RPMI7951 (cell line): Measurements from ENCODE around the gene OR10T2. TPM values are rescaled to one million over a fixed set of nuclear protein-coding genes. Genes with fewer than 3 reads are reported as not detected.
"Not testable (repeated sequence)": the region's sequence is repeated elsewhere in the genome, so short reads cannot be mapped to it uniquely, and the experiment has no call there.

Source experiments
- DNase-seq: peaks from one replicate; pipeline ENCODE4 v3.0.0-alpha.2; 2012; ENCODE audit warnings: low read depth
- total RNA-seq: library from RNA; depleted of rRNA; stranded (reverse); fragments of >200 nt; shearing (Covaris generic); gene quantifications from 2 replicates; pipeline ENCODE4 v1.2.3, GENCODE V29; 2014; rRNA removed

OR10T2 gene, protein sequence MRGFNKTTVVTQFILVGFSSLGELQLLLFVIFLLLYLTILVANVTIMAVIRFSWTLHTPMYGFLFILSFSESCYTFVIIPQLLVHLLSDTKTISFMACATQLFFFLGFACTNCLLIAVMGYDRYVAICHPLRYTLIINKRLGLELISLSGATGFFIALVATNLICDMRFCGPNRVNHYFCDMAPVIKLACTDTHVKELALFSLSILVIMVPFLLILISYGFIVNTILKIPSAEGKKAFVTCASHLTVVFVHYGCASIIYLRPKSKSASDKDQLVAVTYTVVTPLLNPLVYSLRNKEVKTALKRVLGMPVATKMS
- total RNA-seq = not detected in 2 replicates

DNA sequence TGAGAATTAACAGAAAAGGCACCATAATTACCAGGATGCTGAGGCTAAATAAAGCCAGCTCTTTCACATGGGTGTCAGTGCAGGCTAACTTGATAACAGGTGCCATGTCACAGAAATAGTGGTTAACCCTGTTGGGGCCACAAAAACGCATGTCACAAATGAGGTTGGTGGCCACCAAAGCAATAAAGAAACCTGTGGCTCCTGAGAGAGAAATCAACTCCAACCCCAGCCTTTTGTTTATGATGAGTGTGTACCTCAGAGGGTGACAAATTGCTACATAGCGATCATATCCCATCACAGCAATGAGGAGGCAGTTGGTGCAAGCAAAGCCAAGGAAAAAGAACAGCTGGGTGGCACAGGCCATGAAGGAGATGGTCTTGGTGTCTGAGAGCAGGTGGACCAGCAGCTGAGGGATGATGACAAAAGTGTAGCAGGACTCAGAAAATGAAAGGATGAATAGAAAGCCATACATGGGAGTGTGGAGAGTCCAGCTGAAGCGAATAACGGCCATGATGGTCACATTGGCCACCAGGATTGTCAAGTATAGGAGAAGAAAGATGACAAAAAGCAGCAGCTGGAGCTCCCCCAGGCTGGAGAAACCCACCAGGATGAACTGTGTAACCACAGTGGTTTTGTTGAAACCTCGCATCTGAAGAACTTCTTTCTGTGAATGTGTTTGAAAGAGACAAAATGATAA lies at the start of gene OR10T2:
TSS of gene OR10T2 (minus strand) at position 649 of the 697 bp plus-strand sequence. CDS start at position 649, 0 bp downstream.
- no peak for DNase-seq

DNA sequence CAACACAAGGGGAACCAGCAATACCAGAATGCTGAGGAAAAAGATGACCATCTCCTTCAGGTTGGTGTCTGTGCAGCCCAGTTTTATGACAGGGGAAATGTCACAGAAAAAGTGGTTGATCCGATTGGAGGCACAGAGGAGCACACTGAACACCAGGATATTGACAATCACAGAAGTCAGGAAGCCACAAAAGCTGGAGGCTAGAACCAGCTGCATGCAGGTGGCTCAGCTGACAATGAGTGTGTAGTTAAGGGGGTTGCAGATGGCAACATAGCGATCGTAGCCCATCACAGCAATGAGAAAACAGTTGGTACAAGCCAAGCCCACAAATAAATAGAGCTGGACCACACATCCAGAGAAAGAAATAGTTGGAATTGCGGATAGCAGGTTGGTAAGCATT lies 46.1 kb upstream of the OR10T2 start:
- DNase-seq = no peak

DNA sequence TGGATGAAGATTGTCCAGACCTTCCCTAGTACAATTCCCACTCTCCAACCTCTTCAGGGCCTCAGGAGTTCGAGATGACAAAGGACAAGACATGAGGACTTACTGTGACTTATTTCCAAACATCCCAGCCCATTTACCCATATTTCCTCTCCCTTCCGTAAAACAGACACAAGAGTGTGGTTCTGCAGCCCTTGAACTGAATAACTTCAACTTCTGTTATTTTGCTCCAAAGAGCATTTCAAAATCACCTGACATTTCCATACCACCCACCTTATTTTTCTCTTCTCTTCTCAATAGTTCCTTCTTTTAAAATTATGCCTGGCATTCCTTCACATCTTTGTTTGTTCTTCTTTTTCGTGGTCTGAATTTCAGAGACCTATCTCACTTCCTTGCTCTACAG lies 35.5 kb upstream of the OR10T2 start:
- DNase-seq = no peak

DNA sequence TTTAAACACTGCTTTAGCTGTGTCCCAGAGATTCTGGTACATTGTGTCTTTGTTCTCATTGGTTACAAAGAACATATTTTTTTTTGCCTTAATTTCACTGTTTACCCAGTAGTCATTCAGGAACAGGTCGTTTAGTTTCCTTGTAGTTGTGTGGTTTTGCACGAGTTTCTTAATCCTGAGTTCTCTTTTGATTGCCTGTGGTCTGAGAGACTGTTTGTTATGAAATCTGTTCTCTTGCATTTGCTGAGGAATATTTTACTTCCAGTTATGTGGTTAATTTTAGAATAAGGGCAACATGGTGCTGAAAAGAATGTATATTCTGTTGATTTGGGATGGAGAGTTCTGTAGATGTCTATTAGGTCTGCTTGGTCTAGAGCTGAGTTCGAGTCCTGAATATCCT lies 30.9 kb upstream of the OR10T2 start:
- not testable (repeated sequence) for DNase-seq

DNA sequence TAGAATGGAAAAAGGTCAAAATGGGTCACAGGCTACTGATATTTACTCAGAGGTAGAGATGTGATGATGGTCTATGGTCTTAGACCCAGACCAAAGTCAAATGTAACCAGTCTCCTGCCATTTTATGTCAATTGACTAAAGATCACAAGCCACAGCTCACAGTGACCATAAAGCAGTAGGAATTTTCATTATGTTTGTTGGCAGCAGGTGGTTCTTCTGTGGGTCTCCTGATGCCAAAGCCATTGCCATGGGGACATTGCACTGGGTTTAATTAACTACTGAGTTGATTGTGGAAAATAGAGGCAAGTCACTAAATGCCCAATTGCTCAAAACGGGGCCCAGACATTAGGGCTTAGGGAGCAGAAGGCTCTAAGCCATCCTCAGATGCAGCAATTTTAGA lies 26.9 kb upstream of the OR10T2 start, which contains the start of gene OR10K2:
TSS of gene OR10K2 (minus strand) at position 101 of the 400 bp plus-strand sequence. CDS start 5,371 bp downstream, outside the sequence.
- DNase-seq = no peak

DNA sequence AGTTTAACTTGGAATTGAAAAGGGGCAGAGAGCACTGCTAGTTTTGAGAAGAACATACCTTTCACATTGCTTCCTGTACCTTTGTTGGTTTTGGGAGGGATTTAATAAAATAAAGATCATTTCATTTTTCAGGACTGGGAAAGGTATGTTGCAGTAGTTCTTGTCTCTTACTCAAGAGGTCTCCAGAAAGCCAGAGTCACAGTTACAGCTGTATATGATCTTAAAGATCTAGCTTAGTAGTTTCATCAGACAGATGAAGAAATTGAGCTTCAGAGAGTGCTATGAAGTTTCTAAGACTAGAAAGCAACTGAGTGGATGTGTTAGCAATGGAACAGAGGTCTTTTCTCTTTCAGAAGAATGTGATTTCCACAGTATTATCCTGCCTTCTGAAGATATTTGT lies 25.8 kb upstream of the OR10T2 start:
- DNase-seq = no peak

DNA sequence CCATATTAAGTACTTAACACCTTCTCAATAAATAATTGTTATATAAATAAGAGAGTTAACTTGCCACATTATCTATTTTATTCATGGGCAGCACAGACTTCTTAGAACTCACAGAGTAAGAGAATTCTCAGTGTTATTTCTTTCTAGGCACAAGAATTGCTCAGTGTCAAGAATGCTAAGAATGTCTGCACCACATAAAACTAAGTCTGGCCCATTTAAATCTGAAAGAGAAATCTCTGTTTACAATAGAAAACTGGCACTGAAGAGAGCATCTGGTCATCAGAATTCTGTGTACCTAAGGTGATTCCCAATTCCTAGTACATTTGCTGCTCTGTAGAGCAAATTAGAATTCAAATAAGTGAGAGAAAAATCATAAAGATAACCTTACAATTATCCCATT lies 22.9 kb upstream of the OR10T2 start:
- DNase-seq = no peak

DNA sequence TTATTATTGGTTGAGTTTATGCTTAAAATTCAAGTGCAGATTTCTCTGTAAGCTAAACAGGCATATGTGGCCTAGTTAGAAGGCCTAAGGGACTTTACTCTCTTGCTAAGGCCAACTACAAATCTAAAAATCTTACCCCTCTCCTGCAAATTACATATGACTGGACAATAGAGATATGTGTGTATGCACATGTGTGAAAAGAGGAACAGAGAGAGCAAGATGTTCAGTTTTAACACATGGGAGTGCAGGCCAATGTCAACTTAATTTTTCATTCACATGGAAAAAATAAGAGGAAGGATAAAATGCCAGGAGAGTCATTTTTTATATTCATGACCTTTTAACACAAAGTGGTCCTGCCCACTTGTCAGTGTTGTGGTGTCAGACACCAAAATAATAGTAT lies 18.3 kb upstream of the OR10T2 start:
- no peak for DNase-seq

DNA sequence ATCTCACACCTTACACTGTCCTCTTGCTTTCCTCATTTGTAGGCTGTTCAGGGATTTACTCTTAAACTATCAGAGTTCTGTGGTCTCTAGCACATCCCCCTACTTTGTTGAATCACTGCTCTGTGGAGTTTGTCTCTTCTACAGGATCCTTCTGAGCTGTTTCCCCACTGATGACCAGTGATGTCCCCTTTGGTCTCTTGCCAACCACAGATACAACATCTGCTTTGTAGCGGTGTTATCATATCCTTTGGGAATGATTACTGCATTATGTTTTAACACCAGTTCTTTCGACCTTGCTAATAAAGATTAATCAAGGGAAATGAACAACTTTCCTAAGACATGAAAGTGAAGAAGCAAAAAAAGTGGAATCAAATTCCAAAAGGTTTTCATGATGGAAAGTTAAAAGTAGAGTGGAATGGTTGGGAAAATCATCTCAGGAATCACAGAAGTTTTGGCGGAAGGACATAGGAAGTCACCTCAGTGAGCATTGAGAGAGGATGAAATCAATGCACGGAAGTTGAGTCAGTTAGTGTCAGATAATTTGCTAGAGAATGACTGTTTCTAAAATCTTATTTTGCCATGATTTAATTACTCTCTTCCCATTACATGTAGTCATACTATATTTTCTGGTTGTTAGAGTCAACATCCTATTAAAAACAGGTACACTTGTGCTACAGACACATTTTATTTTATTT lies 15.5 kb upstream of the OR10T2 start:
- no peak for DNase-seq

DNA sequence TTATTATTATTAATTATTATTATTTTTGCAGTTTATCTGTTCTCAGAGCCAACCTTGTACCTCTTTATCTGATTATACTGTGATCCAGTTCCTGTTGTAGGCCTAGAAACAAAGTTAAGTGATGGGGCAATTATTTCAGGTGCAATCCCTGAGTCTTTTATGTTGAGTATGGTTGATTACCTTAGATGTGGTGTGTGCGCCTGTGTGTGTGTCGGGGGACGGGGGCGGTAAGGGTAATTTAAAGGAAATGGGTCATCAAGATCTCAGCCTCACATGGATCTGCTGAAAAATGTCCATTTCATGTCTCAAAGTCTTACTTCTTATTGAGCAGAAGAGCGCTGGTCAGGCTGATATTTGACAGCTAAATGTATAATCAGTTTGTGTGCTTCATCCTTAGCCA lies 7.8 kb upstream of the OR10T2 start:
- no peak for DNase-seq

DNA sequence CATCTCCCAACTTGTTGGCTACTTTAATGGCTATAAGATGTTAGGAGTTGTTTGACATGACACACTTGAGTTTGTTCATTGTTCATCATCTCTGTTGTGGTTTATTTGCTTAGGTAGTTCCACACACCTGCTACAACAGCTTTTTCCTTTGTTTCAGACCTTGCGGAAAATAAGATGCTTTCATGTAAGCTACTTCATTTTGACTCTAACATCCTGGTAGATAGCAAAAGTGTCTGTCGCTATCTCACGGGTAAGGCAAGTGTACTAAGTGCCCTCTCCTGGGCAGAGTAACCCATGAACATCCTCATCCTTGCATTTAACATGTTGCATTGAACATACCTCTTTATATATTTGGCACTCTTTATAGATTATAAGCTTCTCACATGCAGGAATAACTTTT lies 1.6 kb upstream of the OR10T2 start:
- DNase-seq = no peak

DNA sequence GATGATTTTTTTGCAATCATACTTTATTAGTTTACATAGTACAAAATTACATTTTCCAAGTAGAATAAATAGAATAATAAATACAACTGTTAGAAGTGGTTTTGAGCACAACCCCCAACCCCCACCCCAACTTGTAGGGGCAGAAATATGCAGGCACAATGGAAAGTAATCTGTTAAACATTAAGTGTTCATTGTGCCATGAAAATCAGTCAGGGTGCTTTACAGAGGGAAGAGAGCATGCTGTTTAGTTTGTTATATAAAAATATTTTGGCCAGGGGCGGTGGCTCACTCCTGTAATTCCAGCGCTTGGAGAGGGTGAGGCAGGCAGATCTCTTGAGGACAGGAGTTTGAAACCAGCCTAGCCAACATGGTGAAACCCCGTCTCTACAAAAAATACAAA lies 2.6 kb downstream of the OR10T2 start:
- DNase-seq = no peak

DNA sequence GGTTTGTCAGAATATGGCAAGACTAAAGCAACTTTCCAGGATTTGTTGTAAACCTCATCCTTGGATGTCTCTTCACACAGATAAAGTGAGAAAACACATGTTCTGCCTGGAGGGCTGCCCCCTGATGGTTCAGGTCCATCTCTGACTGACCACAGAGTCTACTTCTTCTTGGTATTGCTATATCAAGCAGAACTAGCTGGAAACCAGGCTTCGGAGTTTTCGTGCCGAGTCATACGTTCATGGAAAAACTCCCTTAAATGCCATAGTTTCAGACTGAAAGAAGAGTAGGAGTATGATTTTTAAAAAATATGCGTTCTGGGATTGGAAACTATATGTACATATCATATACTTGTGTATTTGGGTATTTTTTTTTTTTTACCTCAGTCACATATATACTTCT lies 5.8 kb downstream of the OR10T2 start:
- no peak for DNase-seq

DNA sequence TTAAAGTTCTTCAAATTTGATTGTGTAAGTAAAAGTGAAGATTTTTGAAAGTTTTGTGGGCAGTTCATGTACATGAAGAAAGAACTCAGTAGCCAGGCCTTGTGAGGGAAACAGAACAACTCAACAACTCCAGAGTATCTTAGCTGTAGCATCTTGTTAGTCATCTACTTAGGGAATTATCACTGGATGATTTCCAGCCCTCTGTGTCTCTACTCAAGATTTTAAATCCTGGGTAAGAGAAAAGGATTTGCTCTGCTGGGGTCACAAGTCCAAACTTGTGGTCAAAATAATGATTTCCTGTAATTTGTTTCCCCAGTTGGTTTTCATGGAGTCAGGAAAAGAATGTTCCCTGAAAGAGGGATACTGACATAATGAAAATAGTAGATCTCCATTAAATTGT lies 8.2 kb downstream of the OR10T2 start:
- DNase-seq = no peak

DNA sequence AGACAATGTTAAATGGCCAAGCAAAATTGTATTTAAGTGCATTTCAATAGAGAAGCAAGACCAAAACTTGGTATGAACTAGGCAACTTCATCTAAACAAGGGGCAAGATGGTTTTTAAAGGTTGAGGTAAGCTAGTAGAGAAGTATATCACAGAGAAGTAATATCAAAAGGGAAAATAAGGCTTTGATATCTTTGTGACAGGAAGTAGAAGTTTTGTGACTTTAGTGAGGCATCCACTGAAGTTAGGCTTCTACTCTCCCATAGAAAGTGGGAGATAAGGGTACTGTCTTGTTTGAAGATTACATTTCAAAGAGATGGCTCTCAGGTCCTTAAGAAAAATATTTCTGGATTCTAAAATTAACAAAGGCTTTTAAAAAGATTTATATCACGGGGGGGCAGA lies 8.9 kb downstream of the OR10T2 start:
- no peak for DNase-seq

DNA sequence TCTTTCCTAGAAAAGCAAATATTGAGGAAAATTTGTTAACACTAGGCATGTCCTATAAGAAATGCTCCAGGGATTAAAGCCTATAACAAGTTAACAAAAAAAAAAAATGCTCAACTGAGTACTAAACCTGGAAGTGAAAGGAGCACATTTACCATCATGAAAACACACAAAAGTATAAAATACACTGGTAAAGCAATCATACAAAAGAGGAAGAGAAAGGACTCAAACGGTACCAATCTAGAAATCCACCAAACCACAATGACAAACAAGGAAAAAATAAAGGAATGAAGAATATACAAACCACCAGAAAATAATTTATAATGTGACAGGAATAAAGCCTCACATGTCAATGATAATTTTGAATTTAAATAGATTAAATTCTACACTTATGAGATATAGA lies 24.4 kb downstream of the OR10T2 start:
- no peak for DNase-seq

DNA sequence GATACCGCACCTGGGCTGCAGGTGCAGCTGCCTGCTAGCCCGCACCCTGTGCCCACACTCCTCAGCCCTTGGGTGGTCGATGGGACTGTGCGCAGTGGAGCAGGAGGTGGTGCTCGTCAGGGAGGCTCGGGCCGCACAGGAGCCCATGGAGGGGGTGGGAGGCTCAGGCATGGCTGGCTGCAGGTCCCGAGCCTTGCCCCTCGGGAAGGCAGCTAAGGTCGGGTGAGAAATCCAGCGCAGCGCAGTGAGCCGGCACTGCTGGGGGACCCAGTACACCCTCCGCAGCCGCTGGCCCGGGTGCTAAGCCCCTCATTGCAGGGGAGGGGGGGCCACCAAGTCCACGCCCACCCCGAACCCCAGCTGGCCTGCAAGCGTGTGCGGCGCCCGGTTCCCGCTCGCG lies 25.2 kb downstream of the OR10T2 start:
- not testable (repeated sequence) for DNase-seq

DNA sequence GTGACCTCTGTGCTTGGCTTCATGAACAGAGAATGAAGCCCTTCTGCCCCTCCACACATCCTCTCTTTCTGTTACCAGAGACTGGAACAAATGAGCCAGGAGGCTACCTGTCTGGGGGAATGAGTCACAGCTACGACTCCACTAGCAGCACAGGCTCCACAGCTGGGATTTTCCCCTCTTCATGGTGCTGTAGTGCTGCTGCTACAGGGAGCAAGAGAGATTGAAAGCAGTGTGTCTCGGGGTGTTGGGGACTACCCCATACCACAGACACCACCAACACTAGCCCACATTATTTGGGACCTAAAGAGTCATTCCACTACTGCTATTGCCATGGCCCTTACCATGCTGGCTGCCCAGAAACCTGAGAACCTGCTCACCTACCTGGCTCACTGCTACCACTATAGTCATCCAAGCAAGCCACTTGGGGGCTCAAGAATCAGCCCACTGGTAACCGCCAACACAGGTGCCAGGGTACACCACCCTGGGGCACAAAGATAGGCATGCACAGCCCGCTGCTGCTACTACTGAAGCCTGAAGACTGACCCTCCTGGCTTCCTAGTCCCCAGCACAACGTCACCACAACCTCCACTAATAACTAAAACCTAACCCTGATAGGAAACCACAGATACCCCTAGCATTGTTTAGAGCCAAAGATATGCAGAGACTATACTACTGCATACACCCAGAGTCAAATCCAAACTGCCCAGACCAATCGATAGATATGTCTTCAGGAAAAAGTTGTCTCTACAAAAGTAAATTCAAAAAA lies 27.9 kb downstream of the OR10T2 start:
- DNase-seq = no peak

DNA sequence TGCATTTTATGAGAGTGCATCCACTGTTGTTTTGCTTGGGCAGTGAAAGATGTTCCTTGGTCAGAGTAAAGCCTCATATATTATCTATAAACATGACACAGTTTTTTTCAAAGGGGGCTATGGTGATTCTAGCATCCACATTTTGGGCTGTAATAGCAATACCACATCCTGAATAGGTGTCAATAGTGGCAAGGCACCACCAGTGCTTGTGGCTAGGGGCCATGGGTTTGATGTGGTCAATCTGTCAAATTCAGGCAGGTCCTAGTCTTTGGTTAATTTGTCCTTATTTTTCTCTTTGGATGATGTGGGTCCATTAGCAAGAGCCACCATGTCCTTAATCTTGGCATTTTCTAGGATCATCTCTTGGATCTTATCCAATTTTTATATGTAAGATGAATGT lies 32.5 kb downstream of the OR10T2 start:
- DNase-seq = no peak

DNA sequence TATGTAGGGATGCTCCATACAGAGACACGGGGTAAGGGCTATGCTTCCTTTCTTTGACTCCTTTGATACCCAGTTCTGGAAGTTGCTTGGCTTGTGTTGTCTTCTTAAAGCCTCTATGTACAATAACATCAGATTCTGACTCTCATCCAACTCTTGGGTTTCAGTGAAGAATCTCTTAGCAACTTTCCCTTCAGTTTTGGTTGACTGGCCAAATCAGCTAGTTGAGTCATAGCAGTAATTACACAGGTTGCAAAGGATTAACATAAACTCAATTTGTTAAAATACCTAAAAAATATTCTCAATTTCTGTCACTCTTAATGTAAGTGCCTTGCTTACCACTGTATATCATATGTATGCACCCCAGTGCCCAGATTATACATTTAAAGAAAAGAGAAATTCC lies 36.3 kb downstream of the OR10T2 start:
- DNase-seq = no peak

DNA sequence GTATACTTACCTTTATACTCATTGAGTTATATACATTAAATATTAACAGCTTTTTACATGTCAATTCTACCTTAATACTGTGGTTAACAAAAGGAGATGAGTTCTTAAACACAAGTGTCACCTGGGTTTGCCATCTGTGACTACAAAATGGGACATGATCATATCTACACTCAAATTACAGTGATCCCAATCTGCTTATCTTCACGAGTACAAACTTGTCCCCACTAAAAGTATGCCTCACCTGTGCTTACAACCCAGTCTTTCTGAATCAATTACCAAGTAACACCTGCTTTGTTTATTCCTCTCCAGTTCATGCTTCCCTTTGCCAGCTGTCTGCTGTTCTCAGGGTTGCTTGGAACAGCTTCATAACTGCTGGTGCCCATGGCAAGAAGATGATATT lies 36.8 kb downstream of the OR10T2 start:
- no peak for DNase-seq

DNA sequence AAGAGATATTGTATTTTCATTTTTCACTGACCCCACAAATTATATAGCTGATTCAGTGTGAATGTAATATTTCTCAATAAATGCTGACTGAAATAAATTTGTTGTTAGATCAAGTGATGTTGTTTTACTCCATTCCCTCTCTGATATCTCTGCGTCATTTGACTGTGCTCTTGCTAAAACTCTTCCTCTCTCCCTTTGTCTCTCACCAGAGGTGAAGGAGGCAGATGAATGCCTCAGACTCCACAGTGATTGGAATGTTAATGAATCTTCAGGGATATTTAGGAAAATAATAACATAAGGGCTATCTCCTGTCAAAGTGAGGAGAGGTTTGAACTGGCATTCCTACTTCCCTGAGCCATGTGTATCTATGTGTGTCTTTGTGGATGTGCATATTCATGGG lies 41.8 kb downstream of the OR10T2 start:
- no peak for DNase-seq
